H1 (cell line): ENCODE measurements around the gene CHRNG. TPM values are rescaled to one million over a fixed set of nuclear protein-coding genes. Genes with fewer than 3 reads are reported as not detected.

ENCODE experiments used
- CTCF ChIA-PET: fragments of 300-600 bp; sonication (Branson Sonifier 250); formaldehyde crosslinking; loops from one replicate; lab custom pipeline; 2021; ENCODE audit not compliant: partially characterized antibody; lab: Charles Lee
- POLR2A ChIA-PET: fragments of 300-600 bp; sonication (Branson Sonifier 250); formaldehyde crosslinking; loops from one replicate; lab custom pipeline; 2021; ENCODE audit warnings: inconsistent platforms; ENCODE audit not compliant: partially characterized antibody; lab: Charles Lee
- DNase-seq, 2 experiments: peaks; one replicate each; pipeline versions ENCODE4 v3.0.0 to v3.0.0-alpha.2; 2010 to 2022; ENCODE audit warnings: low spot score in 2 of 2, low read depth in 1 of 2, mixed read lengths in 1 of 2
- FAIRE-seq: peaks from 2 replicates; lab custom pipeline; 2011; peaks lifted over from hg19 to GRCh38; lab: Jason Lieb, UNC
- H2AFZ ChIP-seq: 2 replicates; pipeline ENCODE4 v1.8.1; 2012; ENCODE audit warnings: low read length, inconsistent platforms
- H2AK5ac ChIP-seq: 2 replicates; pipeline ENCODE4 v1.6.1; 2013; ENCODE audit warnings: low read depth, low read length
- H2BK120ac ChIP-seq: replicated peaks from 2 replicates; pipeline ENCODE3; 2013; ENCODE audit warnings: low read depth, low read length, inconsistent platforms
- H2BK12ac ChIP-seq: 2 replicates; pipeline ENCODE4 v1.6.1; 2013; ENCODE audit warnings: low read depth, low read length
- H2BK15ac ChIP-seq: 2 replicates; pipeline ENCODE4 v1.6.1; 2013; ENCODE audit warnings: low read length
- H2BK20ac ChIP-seq: 2 replicates; pipeline ENCODE4 v1.6.1; 2013; ENCODE audit warnings: low read length
- H2BK5ac ChIP-seq: 2 replicates; pipeline ENCODE4 v1.6.1; 2013; ENCODE audit warnings: low read depth, low read length
- H3K14ac ChIP-seq: 2 replicates; pipeline ENCODE4 v1.6.1; 2013; ENCODE audit warnings: inconsistent platforms; ENCODE audit not compliant: insufficient read length
- H3K18ac ChIP-seq: 2 replicates; pipeline ENCODE4 v1.6.1; 2013; ENCODE audit warnings: low read length; ENCODE audit errors: extremely low read depth
- H3K23ac ChIP-seq: 2 replicates; pipeline ENCODE4 v1.6.1; 2013; ENCODE audit warnings: inconsistent platforms; ENCODE audit not compliant: insufficient read length
- H3K23me2 ChIP-seq: 2 replicates; pipeline ENCODE4 v1.6.1; 2013; ENCODE audit warnings: low read depth, low read length
- H3K27ac ChIP-seq: 2 replicates; pipeline ENCODE4 v1.6.1; 2011; ENCODE audit warnings: low read depth, low read length, inconsistent platforms
- H3K27me3 ChIP-seq, 4 experiments: replicated peaks in 1 of 4; 1 replicate in 1 of 4; 2 replicates in 3 of 4; pipeline versions ENCODE4 v1.6.1 to v1.8.1; 2011 to 2013; ENCODE audit warnings: low read length in 3 of 4, mild to moderate bottlenecking in 3 of 4, inconsistent platforms in 2 of 4, mixed read lengths in 2 of 4, moderate library complexity in 1 of 4; ENCODE audit not compliant: control insufficient read depth in 3 of 4, insufficient read depth in 3 of 4; ENCODE audit errors: extremely low read depth in 1 of 4
- H3K36me3 ChIP-seq, 4 experiments: 2 replicates each; pipeline versions ENCODE4 v1.6.1 to v1.8.1; 2011 to 2013; ENCODE audit warnings: mild to moderate bottlenecking in 4 of 4, low read length in 3 of 4, moderate library complexity in 2 of 4, control low read depth in 1 of 4, inconsistent platforms in 1 of 4; ENCODE audit not compliant: insufficient read depth in 4 of 4, control insufficient read depth in 2 of 4
- H3K4ac ChIP-seq: replicated peaks from 2 replicates; pipeline ENCODE3; 2013; ENCODE audit warnings: low read length, low read depth, mixed read lengths, inconsistent platforms; ENCODE audit not compliant: insufficient read length
- H3K4me1 ChIP-seq, 4 experiments: replicated peaks in 1 of 4; 1 replicate in 1 of 4; 2 replicates in 3 of 4; pipeline versions ENCODE4 v1.6.1 to v1.8.1; 2011 to 2013; ENCODE audit warnings: low read length in 3 of 4, inconsistent platforms in 2 of 4, mixed read lengths in 1 of 4; ENCODE audit not compliant: insufficient read depth in 4 of 4, control insufficient read depth in 3 of 4
- H3K4me2 ChIP-seq, 2 experiments: 2 replicates each; pipeline versions ENCODE4 v1.6.1 to v1.8.1; 2011 to 2013; ENCODE audit warnings: low read depth in 2 of 2, low read length in 2 of 2, control low read depth in 1 of 2, inconsistent platforms in 1 of 2, mild to moderate bottlenecking in 1 of 2; ENCODE audit not compliant: insufficient read depth in 1 of 2
- H3K4me3 ChIP-seq, 4 experiments: fragments of 200-600, 300-600 bp in 1 of 4; sonication (generic), shearing (Covaris generic), sonication (Bioruptor Twin) in 1 of 4; 2 replicates each; pipeline versions ENCODE4 v1.5.1 to v1.8.1; 2011 to 2016; ENCODE audit warnings: low read length in 4 of 4, low read depth in 3 of 4, control low read depth in 2 of 4, inconsistent platforms in 2 of 4, mild to moderate bottlenecking in 2 of 4, mixed read lengths in 1 of 4, moderate library complexity in 1 of 4; ENCODE audit not compliant: insufficient read depth in 2 of 4; ENCODE audit errors: extremely low read depth in 1 of 4
- H3K56ac ChIP-seq: replicated peaks from 2 replicates; pipeline ENCODE3; 2013; ENCODE audit warnings: low read depth, mild to moderate bottlenecking, mixed read lengths, low read length, inconsistent platforms; ENCODE audit not compliant: insufficient read length
- H3K79me1 ChIP-seq: 2 replicates; pipeline ENCODE4 v1.6.1; 2013; ENCODE audit warnings: low read depth, low read length, control low read depth
- H3K79me2 ChIP-seq, 2 experiments: 2 replicates each; pipeline versions ENCODE4 v1.6.1 to v1.8.1; 2012 to 2013; ENCODE audit warnings: low read length in 2 of 2, mild to moderate bottlenecking in 2 of 2, inconsistent platforms in 1 of 2; ENCODE audit not compliant: insufficient read depth in 2 of 2, control insufficient read depth in 1 of 2
- H3K9ac ChIP-seq, 4 experiments: replicated peaks in 1 of 4; 1 replicate in 1 of 4; 2 replicates in 3 of 4; pipeline versions ENCODE4 v1.6.1 to v1.8.1; 2011 to 2013; ENCODE audit warnings: low read depth in 3 of 4, low read length in 3 of 4, control low read depth in 2 of 4, mild to moderate bottlenecking in 2 of 4, moderate library complexity in 2 of 4, inconsistent platforms in 1 of 4; ENCODE audit errors: extremely low read depth in 1 of 4
- H3K9me3 ChIP-seq, 2 experiments: 2 replicates each; pipeline versions ENCODE4 v1.6.1 to v1.8.1; 2012 to 2013; ENCODE audit warnings: mild to moderate bottlenecking in 2 of 2, moderate library complexity in 2 of 2, control low read depth in 1 of 2, inconsistent platforms in 1 of 2, low read depth in 1 of 2, low read length in 1 of 2, mixed read lengths in 1 of 2; ENCODE audit not compliant: insufficient read depth in 2 of 2
- H4K20me1 ChIP-seq, 2 experiments: replicated peaks in 1 of 2; 2 replicates each; pipeline versions ENCODE3 to v1.8.1; 2011 to 2013; ENCODE audit warnings: inconsistent platforms in 2 of 2, low read length in 2 of 2, mild to moderate bottlenecking in 1 of 2; ENCODE audit not compliant: insufficient read depth in 2 of 2, control insufficient read depth in 1 of 2
- H4K5ac ChIP-seq: 2 replicates; pipeline ENCODE4 v1.6.1; 2013; ENCODE audit warnings: low read length, low read depth, mixed read lengths, inconsistent platforms; ENCODE audit not compliant: insufficient read length
- H4K8ac ChIP-seq: 2 replicates; pipeline ENCODE4 v1.8.0; 2013; ENCODE audit warnings: mild to moderate bottlenecking, moderate library complexity, low read length, inconsistent platforms; ENCODE audit not compliant: insufficient read depth; ENCODE audit errors: extremely low read depth
- H4K91ac ChIP-seq: replicated peaks from 2 replicates; pipeline ENCODE3; 2013; ENCODE audit warnings: low read length, mixed read lengths, inconsistent platforms; ENCODE audit not compliant: insufficient read length
- GTF2F1 ChIP-seq: IDR thresholded peaks from 2 replicates; pipeline ENCODE4 v1.6.1; 2012; ENCODE audit warnings: low read depth, low read length, improper control_type of control experiment, borderline replicate concordance
- JUN ChIP-seq: IDR thresholded peaks from 2 replicates; pipeline ENCODE4 v1.6.1; 2011; ENCODE audit warnings: low read depth, mild to moderate bottlenecking, improper control_type of control experiment, low read length
- SAP30 ChIP-seq: fragments of 300-600 bp; sonication (generic); IDR thresholded peaks from 2 replicates; pipeline ENCODE4 v1.7.1; 2012; ENCODE audit warnings: low read length, moderate library complexity, mild to moderate bottlenecking, inconsistent platforms; ENCODE audit not compliant: insufficient read depth, insufficient replicate concordance
- SIX5 ChIP-seq: IDR thresholded peaks from 2 replicates; pipeline ENCODE4 v1.6.1; 2011; ENCODE audit warnings: mild to moderate bottlenecking, low read depth, low read length
- WGBS, 2 experiments: shearing (Covaris generic) in 1 of 2; methylation state at CpG; one replicate each; pipeline versions ENCODE4 v1.1.6 to v1.1.7; 2013 to 2015; ENCODE audit warnings: low lambda C conversion rate in 2 of 2, mixed read lengths in 2 of 2, inconsistent platforms in 1 of 2, low coverage in 1 of 2, missing lambda C conversion rate in 1 of 2; ENCODE audit not compliant: insufficient replicate concordance in 2 of 2, insufficient coverage in 1 of 2, insufficient read length in 1 of 2; ENCODE audit errors: extremely low coverage in 1 of 2, missing lambda C conversion rate in 1 of 2; 5-methylcytosine and 5-hydroxymethylcytosine counted together
- polyA plus RNA-seq, 7 experiments: library from polyadenylated mRNA; depleted of rRNA in 3 of 7; stranded (reverse) in 5 of 7; unstranded in 2 of 7; fragments of >200 nt in 5 of 7; fragments of 200-250 nt in 2 of 7; gene quantifications; 1 replicate in 5 of 7; 2 replicates in 1 of 7; 4 replicates in 1 of 7; pipeline versions ENCODE4 v1.2.1 to v1.2.3, GENCODE V29; 2011 to 2013; ENCODE audit warnings: missing spikeins in 2 of 7, mixed read lengths in 2 of 7
- total RNA-seq: library from RNA; stranded (reverse); fragmentation: NEBNext Ultra II Directional; extraction: Animal tissue kit (Norgen Biotek cat#: 25700); gene quantifications from 2 replicates; pipeline ENCODE4 v1.2.1, GENCODE V29; 2021

CHRNG gene
- total and polyA plus RNA-seq, 2 of the 8 experiments (the other 6 are each of a cell fraction or from before 2014, with no cell fraction given), result 0.05 TPM; not detected in 1

DNA sequence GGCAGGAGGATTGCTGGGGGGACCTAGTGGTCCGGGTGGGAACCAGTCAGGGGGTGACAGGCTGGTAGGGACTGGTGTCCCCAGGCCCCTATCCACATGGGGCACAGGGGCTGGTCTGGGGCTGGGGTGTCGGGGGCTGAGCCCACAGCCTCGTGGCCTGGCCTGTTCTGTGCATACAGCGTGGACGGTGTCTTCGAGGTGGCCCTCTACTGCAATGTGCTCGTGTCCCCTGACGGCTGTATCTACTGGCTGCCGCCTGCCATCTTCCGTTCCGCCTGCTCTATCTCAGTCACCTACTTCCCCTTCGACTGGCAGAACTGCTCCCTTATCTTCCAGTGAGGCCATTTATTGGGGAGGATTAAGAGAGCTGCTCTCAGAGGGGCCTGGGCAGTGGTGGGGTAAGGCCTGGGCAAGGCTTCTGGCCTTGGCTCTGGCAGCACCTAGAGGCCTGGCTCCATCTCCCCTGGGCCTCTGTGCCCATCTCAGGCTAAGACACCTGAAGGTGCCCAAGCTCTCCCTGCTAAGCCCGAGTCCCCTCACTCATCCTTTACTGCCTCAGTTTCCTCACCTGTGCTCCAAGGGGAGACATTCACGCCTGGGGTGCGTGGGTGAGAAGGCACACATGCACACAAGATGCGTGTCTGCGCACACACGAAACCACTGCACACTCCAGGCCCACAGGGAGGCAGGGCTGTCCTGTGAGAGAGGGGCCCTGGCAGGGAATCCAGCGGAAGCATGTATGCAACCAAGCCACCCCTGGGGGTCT is 1.9 kb downstream of the CHRNG start:
- H4K20me1 ChIP-seq, result peaks cover 4 to 7% of the 10 kb centered on the region in 2 experiments
- CTCF ChIA-PET, result interaction anchor here (1.6 kb wide), 1 partner anchor 18 kb away, joined by 4 read pairs; no protein-coding TSS in a partner anchor
- TF ChIP-seq GTF2F1 (no peak), JUN (no peak), SIX5 (no peak), SAP30 (no peak)

More for the DNA sequence above, 1.9 kb downstream of the CHRNG start:
- Histone ChIP-seq H2BK120ac (no peak overlapping the region), H3K4me2 (no peak overlapping the region), H3K23me2 (0 out of 2 replicates have a peak, but pooled peaks cover 1% of the 10 kb centered on the region), H3K36me3 (no peaks in the 10 kb centered on the region), H3K23ac (no peak overlapping the region), H2BK5ac (no peak overlapping the region), H3K56ac (no peak overlapping the region), H2BK20ac (no peak overlapping the region), H4K5ac (no peak overlapping the region), H2BK15ac (0 out of 2 replicates have a peak overlapping the region, but pooled peaks have one; percentile 29), H4K91ac (peak overlapping the region; percentile 77), H3K9ac (no peak overlapping the region), H3K14ac (no peak overlapping the region), H3K9me3 (0 out of 4 replicates have a peak, but pooled peaks cover 0 to under 1% of the 10 kb centered on the region in 2 experiments), H3K4ac (no peak overlapping the region), H3K27me3 (no peaks in the 10 kb centered on the region), H4K8ac (0 out of 2 replicates have a peak overlapping the region, but pooled peaks have one; percentile 9), H2AK5ac (no peak overlapping the region), H2BK12ac (no peak overlapping the region), H3K4me1 (peaks cover 0 to 15% (median 10%) of the 10 kb centered on the region in 4 experiments; a peak in 6 of 7 replicates), H3K27ac (no peak overlapping the region), H3K79me1 (no peaks in the 10 kb centered on the region), H3K4me3 (no peak overlapping the region), H3K18ac (no peak overlapping the region), H2AFZ (no peak overlapping the region), H3K79me2 (no peaks in the 10 kb centered on the region)
- peak in 1 of 2 experiments; percentile 47 for DNase-seq
- FAIRE-seq, result no peak
- POLR2A ChIA-PET, result interaction anchor here (0.9 to 4.0 kb wide), 2 partner anchors 9 to 10 kb away, joined by 3 to 24 read pairs; partner anchors contain the start of genes EIF4E2 and TIGD1
- 91% methylated on average over 18 of the region's 19 CpGs; no CpG with 5 or more reads in 1 of the 2 experiments for WGBS, 2 experiments
